Effector CD8-positive, alpha-beta T cell (primary cell): ENCODE data around the gene MAMDC2.

ENCODE experiments used
- DNase-seq: peaks from one replicate; lab custom pipeline; 2025; lab: John Stamatoyannopoulos, UW

MAMDC2 gene

GRCh38 chr9:70260606-70261005 is 217.0 kb downstream of the MAMDC2 start:
- no peak for DNase-seq

GRCh38 chr9:70261131-70261870 is 217.7 kb downstream of the MAMDC2 start:
- DNase-seq = no peak

DNA sequence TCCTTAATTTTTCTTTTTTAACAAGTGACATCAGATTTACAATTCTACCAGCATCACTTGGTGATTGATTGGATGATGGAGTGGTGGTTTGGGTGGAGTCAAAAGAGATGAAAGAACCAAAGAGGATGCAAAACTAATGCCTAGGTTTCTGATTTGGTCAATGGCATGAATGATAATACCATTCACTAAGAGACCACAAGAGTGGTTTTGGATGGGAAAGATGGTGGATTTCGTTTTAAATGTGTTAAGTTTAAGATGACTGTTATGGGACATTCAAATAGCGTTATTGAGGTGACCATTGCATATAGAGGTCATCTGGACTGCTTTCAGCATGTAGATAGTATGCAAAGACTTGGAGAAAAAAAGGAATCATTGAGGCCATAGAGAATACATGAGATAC is 218.7 kb downstream of the MAMDC2 start:
- DNase-seq = no peak

GRCh38 chr9:70262948-70263347 is 219.3 kb downstream of the MAMDC2 start:
- no peak for DNase-seq

DNA sequence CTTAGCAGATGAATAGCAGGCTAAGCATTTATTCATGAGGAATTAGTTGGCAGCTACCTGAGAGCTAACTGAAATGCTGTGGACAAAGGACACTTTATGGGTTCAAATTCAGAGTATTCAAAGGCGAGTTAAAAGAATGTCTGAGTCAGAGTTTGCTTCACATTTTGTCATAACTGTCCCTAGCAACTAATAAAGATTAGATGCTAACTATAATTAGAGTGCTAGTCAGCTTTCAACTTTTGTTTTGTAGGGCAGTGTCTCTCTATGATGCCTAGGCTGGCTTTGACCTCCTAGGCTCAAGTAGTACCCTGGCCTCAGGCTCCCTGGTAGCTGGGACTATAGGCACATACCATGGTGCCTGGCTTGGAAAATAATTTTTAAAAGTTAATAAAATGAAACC is 219.8 kb downstream of the MAMDC2 start:
- no peak for DNase-seq
